ENCODE data around the gene GCKR.

- TF ChIP-seq CTCF (IDR thresholded peaks at IDR 0.05) (no peak), POLR2A (IDR thresholded peaks at IDR 0.05) (no peak), EP300 (IDR thresholded peaks at IDR 0.05) (no peak)
These were observed 12.7 kb downstream of the GCKR start for GRCh38 chr2:27509326-27509725.

Measured in upper lobe of left lung (tissue), 4 donors.